ENCODE results near the gene ZFAND2B.

DNA sequence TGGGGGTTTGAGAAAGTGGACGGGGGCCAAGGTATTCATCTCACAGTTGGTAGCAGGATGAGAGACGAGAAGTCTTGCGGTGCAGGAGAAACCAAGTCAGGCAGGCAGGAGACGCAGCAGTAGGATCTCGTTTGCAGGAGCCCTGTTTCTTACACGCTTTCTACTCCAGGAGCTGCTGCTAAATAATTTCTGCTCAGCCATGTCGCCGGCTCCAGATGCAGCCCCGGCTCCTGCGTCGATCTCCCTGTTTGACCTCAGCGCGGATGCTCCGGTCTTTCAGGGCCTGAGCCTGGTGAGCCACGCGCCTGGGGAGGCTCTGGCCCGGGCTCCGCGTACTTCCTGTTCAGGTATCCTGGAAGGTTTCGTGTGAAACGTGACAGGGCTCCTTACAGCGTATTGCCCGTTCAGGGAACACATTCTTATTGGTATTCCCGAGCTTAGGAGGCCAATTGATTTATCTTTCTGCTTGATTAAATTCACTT lies 23.5 kb downstream of the ZFAND2B start:
- TF ChIP-seq CTCF (IDR thresholded peaks at IDR 0.05) (no peak), POLR2A (IDR thresholded peaks at IDR 0.05) (no peak)

Measured in lower leg skin (tissue), 3 donors.